Choroid plexus epithelial cell (primary cell): ENCODE data around the gene LOXL3.

Source experiments
- DNase-seq: peaks from one replicate; pipeline ENCODE4 v3.0.0-alpha.2; 2010; ENCODE audit warnings: low read depth
- H3K4me3 ChIP-seq: 2 replicates; pipeline ENCODE4 v1.5.1; 2011; ENCODE audit warnings: low read depth, mild to moderate bottlenecking, control low read depth, low read length, moderate library complexity
- CTCF ChIP-seq: conservative IDR thresholded peaks from 2 replicates; pipeline ENCODE4 v1.5.1; 2011; ENCODE audit warnings: low read depth, mild to moderate bottlenecking, control low read depth, inconsistent platforms, low read length, moderate library complexity

The LOXL3 gene

GRCh38 chr2:74553892-74554819 lies at the start of gene LOXL3, which contains the start of gene DOK1:
LOXL3 (minus strand) TSS chr2:74553942; CDS start chr2:74552634, 1,308 bp downstream.
DOK1 (plus strand) TSS chr2:74554720; CDS start chr2:74554755, 35 bp downstream.
- no peak for TF ChIP-seq CTCF
- DNase-seq, result peak; percentile 88
- H3K4me3 ChIP-seq, result peak within 1 kb of the TSS; percentile 87

- H3K4me3 ChIP-seq, result no peak overlapping the region
- peak; percentile 37 for DNase-seq
- no peak for TF ChIP-seq CTCF
These were observed 49.0 kb upstream of the LOXL3 start for GRCh38 chr2:74602586-74603281.

- H3K4me3 ChIP-seq, result no peak overlapping the region
- no peak for DNase-seq
- TF ChIP-seq CTCF, result no peak
These were observed 45.9 kb upstream of the LOXL3 start for GRCh38 chr2:74599676-74600075.

GRCh38 chr2:74597410-74597809 lies 43.7 kb upstream of the LOXL3 start:
- no peak overlapping the region for H3K4me3 ChIP-seq
- no peak for DNase-seq
- TF ChIP-seq CTCF, result no peak

- H3K4me3 ChIP-seq, result no peak overlapping the region
- no peak for DNase-seq
- no peak for TF ChIP-seq CTCF
These were observed 42.8 kb upstream of the LOXL3 start for GRCh38 chr2:74596584-74596983.

GRCh38 chr2:74593826-74594772 lies 40.4 kb upstream of the LOXL3 start:
- no peak for TF ChIP-seq CTCF
- H3K4me3 ChIP-seq, result no peak overlapping the region
- no peak for DNase-seq
